K562 (cell line): ENCODE data around the gene TSPOAP1. TPM values are rescaled to one million over a fixed set of nuclear protein-coding genes. Genes with fewer than 3 reads are reported as not detected.
A peak's percentile ranks its signal among the peaks of the same experiment; 100 is the strongest.

Source experiments
- ATF3 ChIP-seq, 2 experiments: fragments of 450-650 bp in 1 of 2; sonication (generic) in 1 of 2; formaldehyde crosslinking in 1 of 2; IDR thresholded peaks in 1 of 2; conservative IDR thresholded peaks in 1 of 2; 2 replicates each; pipeline versions ENCODE4 v1.6.1 to v1.8.1; 2016 to 2023; ENCODE audit warnings: mild to moderate bottlenecking in 2 of 2, moderate library complexity in 2 of 2, inconsistent platforms in 1 of 2, missing genetic modification reagents in 1 of 2
- BRD9 ChIP-seq: fragments of 450-650 bp; IDR thresholded peaks from 2 replicates; pipeline ENCODE4 v1.6.1; 2018; ENCODE audit warnings: low read depth; ENCODE audit not compliant: partially characterized antibody
- GATA2 ChIP-seq: sonication (generic); formaldehyde crosslinking; IDR thresholded peaks from 2 replicates; pipeline ENCODE4 v1.4.0; 2020; ENCODE audit warnings: mild to moderate bottlenecking, missing genetic modification reagents
- JUNB ChIP-seq: fragments of 450-650 bp; formaldehyde crosslinking; conservative IDR thresholded peaks from 2 replicates; pipeline ENCODE4 v1.4.0; 2020; ENCODE audit warnings: mild to moderate bottlenecking
- KLF10 ChIP-seq: fragments of 250-450 bp; sonication (Bioruptor Pico); IDR thresholded peaks from 2 replicates; pipeline ENCODE4 v1.6.1; 2021; ENCODE audit warnings: matching md5 sums
- MLX ChIP-seq, 2 experiments: fragments of 450-650 bp in 1 of 2; sonication (generic) in 1 of 2; formaldehyde crosslinking; conservative IDR thresholded peaks; 2 replicates each; pipeline versions ENCODE4 v1.4.0 to v1.8.1; 2020 to 2022; ENCODE audit warnings: mild to moderate bottlenecking in 1 of 2, missing genetic modification reagents in 1 of 2
- NONO ChIP-seq, 2 experiments: fragments of 200-400 bp in 1 of 2; fragments of 450-650 bp in 1 of 2; formaldehyde crosslinking in 1 of 2; IDR thresholded peaks; 2 replicates each; pipeline ENCODE4 v1.6.1; 2017; ENCODE audit warnings: low read depth in 2 of 2, mild to moderate bottlenecking in 2 of 2, moderate library complexity in 2 of 2, low read length in 1 of 2
- RBM15 ChIP-seq: fragments of 200-400 bp; formaldehyde crosslinking; IDR thresholded peaks from 2 replicates; pipeline ENCODE4 v1.6.1; 2018; ENCODE audit warnings: mild to moderate bottlenecking, low read length, moderate library complexity; ENCODE audit not compliant: insufficient read depth
- SMARCA5 ChIP-seq: fragments of 450-650 bp; IDR thresholded peaks from 2 replicates; pipeline ENCODE4 v1.6.1; 2016
- SRSF1 ChIP-seq: fragments of 200-400 bp; formaldehyde crosslinking; IDR thresholded peaks from 2 replicates; pipeline ENCODE4 v1.6.1; 2017; ENCODE audit warnings: mild to moderate bottlenecking, low read depth, low read length, moderate library complexity
- ZFP30 ChIP-seq: fragments of 250-450 bp; sonication (Bioruptor Pico); IDR thresholded peaks from 2 replicates; pipeline ENCODE4 v1.8.0; 2022; ENCODE audit warnings: moderate library complexity, mild to moderate bottlenecking, inconsistent platforms, borderline replicate concordance
- ZNF197 ChIP-seq: fragments of 200-800 bp; sonication (Bioruptor generic); IDR thresholded peaks from 2 replicates; pipeline ENCODE4 v1.6.1; 2016; ENCODE audit warnings: low read depth, missing genetic modification characterization, missing compliant biosample characterization
- ZNF280B ChIP-seq: fragments of 250-450 bp; sonication (Bioruptor Pico); IDR thresholded peaks from 2 replicates; pipeline ENCODE4 v1.5.1; 2021; ENCODE audit warnings: mild to moderate bottlenecking
- polyA plus RNA-seq, 8 experiments: library from polyadenylated mRNA; depleted of rRNA in 4 of 8; stranded (reverse) in 5 of 8; unstranded in 3 of 8; fragments of >200 nt; fragmentation: Nextera tagmentation in 2 of 8; fragmentation: Illumina TruSeq in 1 of 8; extraction: Ambion mirVana in 2 of 8; extraction: Trizol in 1 of 8; gene quantifications; 2 replicates each; pipeline versions ENCODE4 v1.2.1 to v1.2.3, GENCODE V29; 2011 to 2014; ENCODE audit warnings: inconsistent platforms in 1 of 8, missing spikeins in 1 of 8
- total RNA-seq, 7 experiments: library from RNA; depleted of rRNA in 6 of 7; stranded (reverse); fragments of >200 nt in 6 of 7; fragmentation: Illumina TruSeq in 2 of 7; extraction: Trizol in 2 of 7; gene quantifications; 2 replicates each; pipeline versions ENCODE4 v1.2.1 to v1.2.3, GENCODE V29; 2011 to 2021; ENCODE audit warnings: low replicate concordance in 1 of 7
- TF ChIP-seq, protein P1 (sequence below), 2 experiments: fragments of 450-650 bp; IDR thresholded peaks; 2 replicates each; pipeline ENCODE4 v1.6.1; 2016; ENCODE audit warnings: mild to moderate bottlenecking in 2 of 2, borderline replicate concordance in 1 of 2, low read depth in 1 of 2, moderate library complexity in 1 of 2

The TSPOAP1 gene
- total and polyA plus RNA-seq, 9 of the 15 experiments (the other 6 are each of a cell fraction or from before 2014, with no cell fraction given) = 0.87 to 3.9 (median 1.8) TPM; not detected in 2

GRCh38 chr17:58351831-58352595 is 23.4 kb upstream of the TSPOAP1 start, which contains the start of gene SUPT4H1 (continued):
- TF ChIP-seq, protein P1, sequence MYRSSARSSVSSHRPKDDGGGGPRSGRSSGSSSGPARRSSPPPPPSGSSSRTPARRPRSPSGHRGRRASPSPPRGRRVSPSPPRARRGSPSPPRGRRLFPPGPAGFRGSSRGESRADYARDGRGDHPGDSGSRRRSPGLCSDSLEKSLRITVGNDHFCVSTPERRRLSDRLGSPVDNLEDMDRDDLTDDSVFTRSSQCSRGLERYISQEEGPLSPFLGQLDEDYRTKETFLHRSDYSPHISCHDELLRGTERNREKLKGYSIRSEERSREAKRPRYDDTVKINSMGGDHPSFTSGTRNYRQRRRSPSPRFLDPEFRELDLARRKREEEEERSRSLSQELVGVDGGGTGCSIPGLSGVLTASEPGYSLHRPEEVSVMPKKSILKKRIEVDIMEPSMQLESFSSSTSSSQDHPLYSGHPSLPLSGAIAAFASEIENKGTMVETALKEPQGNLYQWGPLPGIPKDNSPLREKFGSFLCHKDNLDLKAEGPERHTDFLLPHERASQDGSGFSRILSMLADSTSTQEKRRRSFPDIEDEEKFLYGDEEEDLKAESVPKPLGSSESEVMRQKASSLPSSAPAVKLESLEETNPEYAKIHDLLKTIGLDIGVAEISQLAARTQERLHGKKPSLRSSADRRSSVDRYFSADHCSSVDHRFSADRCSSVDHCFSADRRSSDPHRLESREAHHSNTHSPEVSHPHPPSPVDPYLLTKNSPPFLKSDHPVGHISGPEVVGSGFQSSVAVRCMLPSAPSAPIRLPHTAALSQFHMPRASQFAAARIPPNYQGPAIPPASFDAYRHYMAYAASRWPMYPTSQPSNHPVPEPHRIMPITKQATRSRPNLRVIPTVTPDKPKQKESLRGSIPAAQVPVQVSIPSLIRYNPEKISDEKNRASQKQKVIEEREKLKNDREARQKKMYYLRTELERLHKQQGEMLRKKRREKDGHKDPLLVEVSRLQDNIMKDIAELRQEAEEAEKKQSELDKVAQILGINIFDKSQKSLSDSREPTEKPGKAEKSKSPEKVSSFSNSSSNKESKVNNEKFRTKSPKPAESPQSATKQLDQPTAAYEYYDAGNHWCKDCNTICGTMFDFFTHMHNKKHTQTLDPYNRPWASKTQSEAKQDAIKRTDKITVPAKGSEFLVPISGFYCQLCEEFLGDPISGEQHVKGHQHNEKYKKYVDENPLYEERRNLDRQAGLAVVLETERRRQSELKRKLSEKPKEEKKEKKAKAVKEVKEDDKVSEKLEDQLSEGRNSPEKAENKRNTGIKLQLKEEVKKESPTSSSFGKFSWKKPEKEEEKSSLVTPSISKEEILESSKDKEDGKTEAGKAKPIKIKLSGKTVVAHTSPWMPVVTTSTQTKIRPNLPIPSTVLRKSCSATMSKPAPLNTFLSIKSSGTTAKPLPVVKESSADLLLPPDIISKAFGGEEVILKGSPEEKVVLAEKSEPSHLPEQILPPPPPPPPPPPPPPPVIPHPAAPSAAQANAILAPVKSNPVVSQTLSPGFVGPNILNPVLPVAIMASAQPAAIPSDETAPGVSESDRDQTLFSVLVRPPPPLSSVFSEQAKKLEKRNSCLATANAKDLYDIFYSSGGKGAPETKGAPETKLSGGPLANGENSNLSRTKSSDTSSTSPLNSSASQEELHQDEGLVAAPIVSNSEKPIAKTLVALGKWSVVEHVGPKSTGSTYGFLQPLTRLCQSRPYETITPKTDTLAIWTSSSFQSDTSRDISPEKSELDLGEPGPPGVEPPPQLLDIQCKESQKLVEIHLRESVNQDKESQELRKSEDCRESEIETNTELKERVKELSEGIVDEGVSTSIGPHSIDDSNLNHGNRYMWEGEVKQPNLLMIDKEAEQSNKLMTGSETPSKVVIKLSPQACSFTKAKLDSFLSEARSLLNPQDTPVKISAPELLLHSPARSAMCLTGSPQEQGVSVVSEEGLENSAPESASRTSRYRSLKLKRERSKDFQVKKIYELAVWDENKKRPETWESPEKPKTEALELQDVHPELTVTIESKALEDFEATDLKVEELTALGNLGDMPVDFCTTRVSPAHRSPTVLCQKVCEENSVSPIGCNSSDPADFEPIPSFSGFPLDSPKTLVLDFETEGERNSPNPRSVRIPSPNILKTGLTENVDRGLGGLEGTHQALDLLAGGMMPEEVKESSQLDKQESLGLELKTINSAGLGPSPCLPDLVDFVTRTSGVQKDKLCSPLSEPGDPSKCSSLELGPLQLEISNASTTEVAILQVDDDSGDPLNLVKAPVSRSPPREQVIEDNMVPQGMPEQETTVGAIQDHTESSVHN (IDR thresholded peaks at IDR 0.05; ENCODE audit: borderline replicate concordance in 1 of 2, low read depth in 1 of 2) = no peak
- TF ChIP-seq ZFP30 (CRISPR knock-in tag) (no peak), ZNF197 (CRISPR knock-in tag) (peak; percentile 54; the same call in 1 of the 2 replicates), RBM15 (no peak), JUNB (CRISPR knock-in tag) (no peak), SMARCA5 (no peak), ZNF280B (no peak), SRSF1 (no peak), NONO (IDR thresholded peaks at IDR 0.05; ENCODE audit: low read depth in 2 of 2, low read length in 1 of 2) (peak in 1 of 2 experiments; percentile 97; a peak in 2 of 4 replicates), BRD9 (no peak), GATA2 (no peak), KLF10 (CRISPR knock-in tag) (no peak), MLX (CRISPR knock-in tag; conservative IDR thresholded peaks at IDR 0.05) (0 out of 4 replicates have a peak, but pooled peaks of 1 of the 2 experiments have one; percentile 63), ATF3 (IDR thresholded peaks at IDR 0.05) (no peak), ATF3 (CRISPR knock-in tag; conservative IDR thresholded peaks at IDR 0.05) (no peak)
